Amniotic stem cell (primary cell): ENCODE measurements around the gene TRIO.
"Not testable (repeated sequence)": the region's sequence is repeated elsewhere in the genome, so short reads cannot be mapped to it uniquely, and the experiment has no call there.

Source experiments
- DNase-seq: peaks from one replicate; lab custom pipeline; 2025; lab: John Stamatoyannopoulos, UW

Gene TRIO

DNA sequence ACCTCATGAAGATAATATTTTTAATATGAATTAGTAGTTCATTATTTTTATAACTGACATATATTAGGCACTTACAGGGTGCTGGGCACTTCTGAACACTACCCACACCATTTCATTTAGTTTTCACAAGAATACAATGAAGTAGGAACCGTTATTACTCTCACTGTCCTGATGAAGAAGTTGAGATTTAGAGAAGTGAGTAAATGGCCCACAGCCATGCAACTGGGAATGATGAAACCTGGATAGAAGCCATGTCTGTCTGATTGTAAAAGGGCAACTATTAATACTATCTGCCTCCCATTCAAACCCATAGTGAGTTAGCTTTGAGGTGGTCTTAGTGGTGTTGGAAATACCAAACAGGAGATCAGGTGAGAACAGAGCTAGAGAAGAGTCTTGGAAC lies 408.9 kb downstream of the TRIO start:
- no peak for DNase-seq

- not testable (repeated sequence) for DNase-seq
These were observed 411.1 kb downstream of the TRIO start for GRCh38 chr5:14554288-14554687.

GRCh38 chr5:14556015-14556414 lies 412.9 kb downstream of the TRIO start:
- no peak for DNase-seq

- no peak for DNase-seq
These were observed 414.1 kb downstream of the TRIO start for GRCh38 chr5:14557203-14557770.

DNA sequence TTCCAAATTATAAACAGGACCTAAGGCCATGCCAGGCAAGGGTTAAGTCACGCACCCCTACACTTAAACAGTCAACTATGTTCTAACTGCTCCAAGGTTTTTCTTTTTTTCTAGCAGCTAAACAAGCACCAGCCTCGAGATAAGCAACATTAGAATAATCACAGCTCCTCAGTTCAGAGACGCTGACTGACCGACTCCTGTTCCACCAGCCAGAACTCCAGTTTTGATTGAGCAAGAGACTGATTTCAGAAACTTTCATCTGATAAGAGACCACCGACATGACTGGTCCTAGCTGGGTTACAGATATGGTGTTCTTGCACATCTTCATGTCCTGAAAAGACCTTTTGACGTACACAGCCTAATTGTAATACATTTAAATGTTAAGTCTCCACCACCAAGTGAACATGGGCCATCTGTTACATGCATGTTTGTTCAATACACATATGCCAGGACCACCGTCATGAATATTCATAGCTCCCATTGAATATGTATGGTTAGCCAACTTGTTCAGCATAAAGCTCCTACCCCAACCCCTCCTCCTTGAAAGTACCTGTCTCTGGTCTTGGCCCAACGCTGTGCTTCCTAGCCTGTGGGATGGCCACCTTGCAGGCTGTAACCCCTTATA lies 414.8 kb downstream of the TRIO start:
- no peak for DNase-seq
